ENCODE data around the gene MEP1A. TPM values are rescaled to one million over a fixed set of nuclear protein-coding genes. Genes with fewer than 3 reads are reported as not detected.

MEP1A gene
- total RNA-seq, 1 experiment from 2014 or later: not detected

DNA sequence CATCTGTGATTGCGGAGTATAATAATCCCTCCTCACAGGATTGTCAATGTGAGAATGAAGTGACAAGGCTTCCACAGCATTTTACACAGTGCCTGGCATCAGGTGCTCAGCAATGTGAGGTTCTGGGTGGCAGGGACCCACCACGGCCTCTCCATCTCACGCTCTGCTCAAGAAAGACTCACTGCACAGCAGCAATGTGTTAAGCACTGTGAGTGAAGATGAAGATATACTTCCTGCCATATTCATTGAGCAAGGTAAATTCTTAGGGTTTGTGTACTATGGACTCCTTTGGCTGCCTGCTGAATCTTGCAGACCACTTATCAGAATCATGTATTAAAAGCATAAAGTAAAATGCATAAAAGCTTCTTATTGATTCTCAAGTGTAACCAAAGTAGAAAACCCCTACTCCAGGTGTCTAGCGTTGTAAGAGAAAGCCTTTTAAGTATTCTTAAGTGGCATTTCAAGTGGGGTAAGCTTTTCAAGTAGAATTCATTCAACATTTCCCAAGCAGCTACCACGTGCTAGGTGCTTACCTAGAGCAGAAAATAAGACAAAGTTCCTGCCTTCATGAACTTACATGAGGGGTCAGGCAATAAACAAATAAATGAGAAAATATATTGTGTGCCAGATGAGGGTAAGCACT, 17.0 kb upstream of the MEP1A start:
- H3K4me3 ChIP-seq: no peak overlapping the region
- no peaks in the 10 kb centered on the region for H3K4me1 ChIP-seq (replicated peaks; ENCODE audit: insufficient read depth)
- no peaks in the 10 kb centered on the region for H3K27me3 ChIP-seq (ENCODE audit: insufficient read depth, low read depth)
- H3K27ac ChIP-seq: no peak overlapping the region
- CTCF ChIA-PET: no interaction called here
- intact Hi-C loops (cut with micrococcal nuclease; ENCODE audit: unreplicated experiment): no loop called here
- H3K79me2 ChIP-seq (ENCODE audit: low read depth): no peaks in the 10 kb centered on the region
- H3F3A ChIP-seq (ENCODE audit: insufficient read depth, low read depth): no peaks in the 10 kb centered on the region
- no peak overlapping the region for H3K4me2 ChIP-seq
- no TSS peak for BruUV-seq (replicated peaks)
- POLR2A ChIA-PET (ENCODE audit: unreplicated experiment): no interaction called here
- no peaks in the 10 kb centered on the region for H3K36me3 ChIP-seq (ENCODE audit: low read depth)
- H2AFZ ChIP-seq: no peak overlapping the region
- H3K9me2 ChIP-seq (ENCODE audit: insufficient read depth): no peaks in the 10 kb centered on the region
- H3K9me3 ChIP-seq (ENCODE audit: insufficient read depth, low read depth): no peaks in the 10 kb centered on the region
- no peaks in the 10 kb centered on the region for H4K20me1 ChIP-seq (ENCODE audit: insufficient read depth)
- DNase-seq: no peak
- no peak for TF ChIP-seq EZH2 (IDR thresholded peaks at IDR 0.05; ENCODE audit: low read depth)
- TF ChIP-seq, protein P1, sequence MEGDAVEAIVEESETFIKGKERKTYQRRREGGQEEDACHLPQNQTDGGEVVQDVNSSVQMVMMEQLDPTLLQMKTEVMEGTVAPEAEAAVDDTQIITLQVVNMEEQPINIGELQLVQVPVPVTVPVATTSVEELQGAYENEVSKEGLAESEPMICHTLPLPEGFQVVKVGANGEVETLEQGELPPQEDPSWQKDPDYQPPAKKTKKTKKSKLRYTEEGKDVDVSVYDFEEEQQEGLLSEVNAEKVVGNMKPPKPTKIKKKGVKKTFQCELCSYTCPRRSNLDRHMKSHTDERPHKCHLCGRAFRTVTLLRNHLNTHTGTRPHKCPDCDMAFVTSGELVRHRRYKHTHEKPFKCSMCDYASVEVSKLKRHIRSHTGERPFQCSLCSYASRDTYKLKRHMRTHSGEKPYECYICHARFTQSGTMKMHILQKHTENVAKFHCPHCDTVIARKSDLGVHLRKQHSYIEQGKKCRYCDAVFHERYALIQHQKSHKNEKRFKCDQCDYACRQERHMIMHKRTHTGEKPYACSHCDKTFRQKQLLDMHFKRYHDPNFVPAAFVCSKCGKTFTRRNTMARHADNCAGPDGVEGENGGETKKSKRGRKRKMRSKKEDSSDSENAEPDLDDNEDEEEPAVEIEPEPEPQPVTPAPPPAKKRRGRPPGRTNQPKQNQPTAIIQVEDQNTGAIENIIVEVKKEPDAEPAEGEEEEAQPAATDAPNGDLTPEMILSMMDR (conservative IDR thresholded peaks at IDR 0.05): no peak

DNA sequence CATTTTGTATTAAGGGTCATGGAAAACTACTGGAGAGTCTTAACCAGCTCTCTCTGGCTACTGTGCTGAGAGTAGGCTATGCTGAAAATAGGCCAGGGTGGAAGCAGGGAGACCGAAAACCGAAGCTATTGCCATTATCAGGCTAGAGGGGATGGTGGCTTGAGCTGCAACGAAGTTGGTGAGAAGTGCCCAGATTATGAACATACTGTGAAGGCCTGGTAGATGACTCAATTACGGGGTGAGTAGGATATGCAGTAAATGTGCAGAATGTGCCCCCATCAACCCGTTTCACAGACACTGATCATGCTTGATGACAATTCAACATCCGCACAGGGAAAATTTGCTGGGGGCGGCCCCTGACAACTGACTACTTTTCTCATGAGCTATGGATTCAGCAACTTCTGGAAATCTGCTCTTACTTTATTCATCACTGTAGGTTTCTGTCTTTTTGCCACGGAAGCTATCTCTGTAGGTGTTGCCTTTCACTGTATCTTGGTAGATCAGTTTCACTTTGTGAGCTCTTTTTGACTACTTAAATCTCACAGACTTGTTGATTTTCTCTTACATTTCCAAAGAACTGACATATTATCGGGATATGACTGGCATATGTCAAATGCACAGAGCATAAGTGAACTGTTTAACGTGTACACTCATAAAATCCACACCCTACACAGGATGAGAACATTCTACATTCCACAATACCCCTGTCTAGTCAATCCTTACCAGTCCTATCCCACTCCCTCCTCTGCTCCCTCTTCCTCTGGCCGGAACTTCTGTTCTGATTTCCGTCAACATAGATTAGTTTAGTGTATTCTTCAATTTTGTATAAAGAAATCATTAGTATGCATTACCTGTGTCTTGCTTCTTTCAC, 15.5 kb upstream of the MEP1A start:
- POLR2A ChIA-PET (ENCODE audit: unreplicated experiment): no interaction called here
- DNase-seq: no peak
- H4K20me1 ChIP-seq (ENCODE audit: insufficient read depth): no peaks in the 10 kb centered on the region
- H3K4me3 ChIP-seq: no peak overlapping the region
- no peaks in the 10 kb centered on the region for H3K79me2 ChIP-seq (ENCODE audit: low read depth)
- no peaks in the 10 kb centered on the region for H3K9me3 ChIP-seq (ENCODE audit: insufficient read depth, low read depth)
- no peaks in the 10 kb centered on the region for H3K36me3 ChIP-seq (ENCODE audit: low read depth)
- no peaks in the 10 kb centered on the region for H3K4me1 ChIP-seq (replicated peaks; ENCODE audit: insufficient read depth)
- no peaks in the 10 kb centered on the region for H3K9me2 ChIP-seq (ENCODE audit: insufficient read depth)
- no peak for TF ChIP-seq EZH2 (IDR thresholded peaks at IDR 0.05; ENCODE audit: low read depth)
- TF ChIP-seq, protein P1 (conservative IDR thresholded peaks at IDR 0.05): no peak
- no peaks in the 10 kb centered on the region for H3K27me3 ChIP-seq (ENCODE audit: insufficient read depth, low read depth)
- H3F3A ChIP-seq (ENCODE audit: insufficient read depth, low read depth): no peaks in the 10 kb centered on the region
- CTCF ChIA-PET: no interaction called here
- H3K27ac ChIP-seq: no peak overlapping the region
- intact Hi-C loops (cut with micrococcal nuclease; ENCODE audit: unreplicated experiment): no loop called here
- H3K4me2 ChIP-seq: no peak overlapping the region
- H2AFZ ChIP-seq: peak overlapping the region; percentile 50; the same call in 1 of the 2 replicates
- BruUV-seq (replicated peaks): no TSS peak

DNA sequence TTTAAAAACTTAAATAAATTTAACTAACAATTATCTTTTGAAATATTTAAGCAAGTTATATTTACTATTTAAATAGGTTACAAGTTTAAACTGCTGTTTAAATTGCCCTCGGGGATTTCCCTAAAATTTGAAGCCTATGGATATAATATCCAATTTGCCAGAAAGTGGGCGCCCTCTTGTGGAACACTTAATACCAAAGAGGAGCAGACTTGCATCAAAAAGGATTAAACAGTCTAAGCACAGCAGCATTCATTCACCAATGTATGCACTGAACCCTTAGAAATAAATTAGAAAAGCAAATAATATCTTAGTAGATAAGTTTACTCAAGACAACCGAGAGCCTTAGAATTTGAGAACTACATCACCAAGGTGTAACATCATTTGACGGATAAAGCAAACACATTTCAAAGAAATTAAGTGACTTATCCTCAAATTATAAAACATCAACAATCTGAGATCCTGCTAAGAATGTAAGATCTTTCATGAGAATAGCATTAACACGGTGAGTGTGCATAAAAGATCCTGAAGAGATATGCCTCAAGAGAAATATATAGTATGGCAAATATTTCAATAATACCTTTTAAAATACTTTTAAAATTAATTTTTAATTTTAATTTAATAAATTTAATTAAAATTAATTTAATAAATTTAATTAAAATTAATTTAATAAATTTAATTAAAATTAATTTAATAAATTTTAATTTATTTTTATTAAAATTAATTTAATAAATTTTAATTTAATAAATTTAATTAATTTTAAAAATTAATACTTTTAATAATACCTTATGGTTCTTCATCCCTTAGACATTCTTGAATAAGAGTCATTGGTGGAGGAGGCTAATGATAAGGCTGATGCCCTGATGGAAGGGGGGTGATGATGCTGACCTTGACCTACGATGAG, 11.5 kb upstream of the MEP1A start:
- no peaks in the 10 kb centered on the region for H3F3A ChIP-seq (ENCODE audit: insufficient read depth, low read depth)
- DNase-seq: peak; percentile 34 to 58
- no peaks in the 10 kb centered on the region for H3K9me3 ChIP-seq (ENCODE audit: insufficient read depth, low read depth)
- H3K27ac ChIP-seq: no peak overlapping the region
- no peak overlapping the region for H3K4me3 ChIP-seq
- no peaks in the 10 kb centered on the region for H3K4me1 ChIP-seq (replicated peaks; ENCODE audit: insufficient read depth)
- H4K20me1 ChIP-seq (ENCODE audit: insufficient read depth): no peaks in the 10 kb centered on the region
- no peaks in the 10 kb centered on the region for H3K27me3 ChIP-seq (ENCODE audit: insufficient read depth, low read depth)
- no peak overlapping the region for H3K4me2 ChIP-seq
- TF ChIP-seq EZH2 (IDR thresholded peaks at IDR 0.05; ENCODE audit: low read depth): no peak
- TF ChIP-seq, protein P1 (conservative IDR thresholded peaks at IDR 0.05): peak; percentile 89
- no peaks in the 10 kb centered on the region; the same call in 1 of the 2 replicates for H3K9me2 ChIP-seq (ENCODE audit: insufficient read depth)
- ChIA-PET POLR2A (ENCODE audit: unreplicated experiment) (no interaction called here), CTCF (no interaction called here)
- no peak overlapping the region for H2AFZ ChIP-seq
- no peaks in the 10 kb centered on the region for H3K79me2 ChIP-seq (ENCODE audit: low read depth)
- no TSS peak for BruUV-seq (replicated peaks)
- intact Hi-C loops (cut with micrococcal nuclease; ENCODE audit: unreplicated experiment): loop anchor here (1.0 to 5.0 kb wide), 5 partner anchors 79 to 362 kb away; no protein-coding TSS in a partner anchor
- no peaks in the 10 kb centered on the region for H3K36me3 ChIP-seq (ENCODE audit: low read depth)

All from PC-9 (cell line).